DLD1 (cell line): Measurements from ENCODE around the gene HARS1.
"Not testable (repeated sequence)": the region's sequence is repeated elsewhere in the genome, so short reads cannot be mapped to it uniquely, and the experiment has no call there.

Source experiments
- in situ Hi-C: cut with HindIII; loops from 2 replicates; pipeline ENCODE4 v1.10.0; 2017; ENCODE audit warnings: low sequenced_read_pairs

HARS1 gene, protein sequence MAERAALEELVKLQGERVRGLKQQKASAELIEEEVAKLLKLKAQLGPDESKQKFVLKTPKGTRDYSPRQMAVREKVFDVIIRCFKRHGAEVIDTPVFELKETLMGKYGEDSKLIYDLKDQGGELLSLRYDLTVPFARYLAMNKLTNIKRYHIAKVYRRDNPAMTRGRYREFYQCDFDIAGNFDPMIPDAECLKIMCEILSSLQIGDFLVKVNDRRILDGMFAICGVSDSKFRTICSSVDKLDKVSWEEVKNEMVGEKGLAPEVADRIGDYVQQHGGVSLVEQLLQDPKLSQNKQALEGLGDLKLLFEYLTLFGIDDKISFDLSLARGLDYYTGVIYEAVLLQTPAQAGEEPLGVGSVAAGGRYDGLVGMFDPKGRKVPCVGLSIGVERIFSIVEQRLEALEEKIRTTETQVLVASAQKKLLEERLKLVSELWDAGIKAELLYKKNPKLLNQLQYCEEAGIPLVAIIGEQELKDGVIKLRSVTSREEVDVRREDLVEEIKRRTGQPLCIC

DNA sequence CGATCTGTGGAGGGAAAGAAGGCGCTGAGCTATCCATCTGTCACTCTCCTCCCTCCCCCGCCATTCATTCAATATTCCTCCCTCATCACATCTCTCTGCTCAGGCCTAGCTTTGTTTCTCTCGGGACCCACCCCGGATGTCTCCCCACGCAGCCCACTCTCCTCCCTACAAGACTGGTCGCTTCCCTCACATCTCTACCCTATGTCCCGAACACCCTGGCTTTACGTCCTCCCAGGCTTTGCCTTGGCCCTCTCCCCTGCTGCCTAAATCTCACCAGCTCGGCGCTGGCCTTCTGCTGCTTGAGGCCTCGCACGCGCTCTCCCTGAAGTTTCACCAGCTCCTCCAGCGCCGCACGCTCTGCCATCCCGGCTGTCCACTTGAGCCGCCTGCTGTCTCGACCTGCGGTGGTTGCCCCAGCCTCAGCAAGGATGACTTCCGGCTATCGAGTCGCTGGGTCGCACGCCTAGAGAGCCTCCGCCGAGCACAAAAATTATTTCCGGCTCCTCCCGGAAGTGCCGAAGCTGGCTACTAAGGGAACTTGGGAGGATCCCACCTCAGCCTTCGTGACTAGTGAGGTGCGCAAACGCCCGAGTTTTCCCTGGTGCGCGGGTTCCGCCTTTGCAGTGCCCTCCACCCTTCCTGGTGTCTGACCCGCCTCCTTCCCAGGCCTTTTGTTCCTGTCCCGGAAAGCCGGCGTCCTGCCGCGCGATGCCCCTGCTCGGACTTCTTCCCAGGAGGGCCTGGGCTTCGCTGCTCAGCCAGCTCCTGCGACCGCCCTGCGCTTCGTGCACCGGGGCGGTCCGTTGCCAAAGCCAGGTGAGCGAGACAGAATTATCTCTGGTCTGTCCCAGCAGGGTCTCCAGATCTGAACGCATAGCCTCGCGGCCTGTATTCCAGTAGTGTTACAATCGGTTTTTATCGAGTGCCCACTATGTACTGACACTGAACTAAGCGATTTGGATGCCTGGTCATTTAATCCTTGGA lies at the start of gene HARS1, which contains the start of gene HARS2:
HARS1 (minus strand) TSS at position 430 of the 984 bp plus-strand sequence; CDS start at position 364, 66 bp downstream.
HARS2 (plus strand) TSS at position 515 of the 984 bp plus-strand sequence; CDS start at position 709, 194 bp downstream.
- in situ Hi-C loops: no loop called here

DNA sequence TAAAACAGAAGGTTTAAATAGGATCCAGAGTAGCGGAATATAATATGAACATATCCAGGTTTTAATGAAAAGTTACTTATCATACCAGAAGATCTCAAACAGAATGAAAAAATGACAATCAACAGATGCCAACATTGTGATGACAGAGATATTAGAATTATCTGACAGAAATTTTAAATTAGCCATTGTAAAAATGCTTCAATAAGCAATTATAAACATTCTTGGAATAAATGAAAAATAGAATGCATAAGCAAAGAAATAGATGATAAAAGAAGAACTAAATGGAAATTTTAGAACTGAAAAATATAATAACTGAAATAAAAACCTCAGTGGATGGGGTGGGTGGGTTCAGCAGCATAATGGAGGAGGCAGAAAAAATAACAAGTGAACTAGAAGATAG lies 46.3 kb upstream of the HARS1 start:
- in situ Hi-C loops: no loop called here

GRCh38 chr5:140734354-140734753 lies 43.2 kb upstream of the HARS1 start:
- in situ Hi-C loops: no loop called here

- in situ Hi-C loops: no loop called here
Measured at GRCh38 chr5:140733098-140733497, 41.9 kb upstream of the HARS1 start.

- in situ Hi-C loops: no loop called here
Measured at GRCh38 chr5:140725799-140726471, 34.8 kb upstream of the HARS1 start.

DNA sequence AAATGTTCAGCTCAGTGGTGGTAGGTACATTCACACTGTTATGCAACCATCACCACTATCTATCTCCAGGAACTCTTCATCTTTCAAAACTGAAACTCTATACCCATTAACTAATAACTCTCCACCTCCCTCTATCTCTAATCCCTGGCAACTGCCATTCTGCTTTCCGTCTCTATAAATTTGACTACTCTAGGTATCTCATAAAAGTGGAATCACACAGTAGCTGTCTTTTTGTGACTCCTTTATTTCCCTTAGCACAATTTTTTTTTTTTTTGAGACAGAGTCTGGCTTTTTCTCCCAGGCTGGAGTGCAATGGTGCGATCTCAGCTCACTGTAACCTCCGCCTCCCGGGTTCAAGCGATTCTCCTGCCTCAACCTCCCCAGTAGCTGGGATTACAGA lies 30.2 kb upstream of the HARS1 start:
- in situ Hi-C loops: not testable (repeated sequence)

- in situ Hi-C loops: not testable (repeated sequence)
Measured at GRCh38 chr5:140720738-140721137, 29.6 kb upstream of the HARS1 start.

DNA sequence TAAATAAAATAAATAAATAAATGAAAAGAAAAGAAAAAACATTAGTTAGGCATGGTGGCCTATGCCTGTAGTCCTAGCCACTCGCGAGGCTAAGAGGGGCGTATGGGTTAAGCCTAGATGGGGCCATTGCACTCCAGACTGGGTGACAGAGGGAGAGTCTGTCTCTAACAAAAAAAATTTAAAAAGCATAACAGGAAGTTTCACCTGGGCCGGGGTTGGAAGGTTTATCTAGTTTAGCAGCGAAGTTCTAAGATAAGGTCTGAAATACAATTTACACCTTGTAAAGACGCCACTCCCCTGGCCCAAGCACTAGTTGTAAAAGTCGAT lies 27.1 kb upstream of the HARS1 start:
- in situ Hi-C loops: no loop called here

GRCh38 chr5:140716238-140716637 lies 25.1 kb upstream of the HARS1 start:
- in situ Hi-C loops: not testable (repeated sequence)

- in situ Hi-C loops: no loop called here
Measured at GRCh38 chr5:140713562-140714094, 22.5 kb upstream of the HARS1 start.

GRCh38 chr5:140711794-140712193 lies 20.6 kb upstream of the HARS1 start:
- in situ Hi-C loops: no loop called here

- in situ Hi-C loops: no loop called here
Measured at GRCh38 chr5:140710899-140711552, 19.9 kb upstream of the HARS1 start.

DNA sequence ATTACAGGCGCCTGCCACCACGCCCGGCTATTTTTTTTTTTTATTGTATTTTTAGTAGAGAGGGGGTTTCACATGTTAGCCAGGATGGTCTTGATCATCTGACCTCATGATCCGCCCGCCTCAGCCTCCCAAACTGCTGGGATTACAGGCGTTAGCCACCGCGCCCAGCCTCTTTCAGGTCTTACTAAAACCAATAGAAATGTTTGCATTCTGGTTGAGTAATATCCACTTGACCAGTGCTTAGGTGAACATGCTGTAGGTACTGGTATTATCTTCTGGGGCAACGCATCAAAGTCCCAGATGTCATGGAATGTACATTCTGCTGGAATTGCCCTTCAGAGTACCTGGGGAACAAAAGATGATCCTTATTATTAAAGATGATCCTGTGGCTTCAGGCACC lies 17.6 kb upstream of the HARS1 start:
- in situ Hi-C loops: not testable (repeated sequence)

DNA sequence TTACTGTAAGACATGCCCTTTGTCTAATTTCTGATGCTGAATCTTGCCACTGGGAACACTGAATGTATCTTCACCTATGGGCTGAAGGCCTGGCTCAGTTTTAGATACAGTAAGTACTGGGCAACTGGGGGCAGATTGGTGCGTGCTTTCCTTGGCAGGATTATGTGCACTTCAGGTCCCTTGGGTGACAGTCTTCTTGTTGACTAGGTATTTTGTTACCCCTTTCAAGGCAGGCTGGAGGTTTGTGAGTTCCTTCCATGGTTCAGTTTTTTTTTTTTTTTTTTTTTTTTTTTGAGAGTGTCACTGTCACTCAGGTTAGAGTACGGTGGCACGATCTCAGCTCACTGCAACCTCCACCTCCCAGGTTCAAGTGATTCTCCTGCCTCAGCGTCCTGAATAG lies 16.6 kb upstream of the HARS1 start:
- in situ Hi-C loops: no loop called here

DNA sequence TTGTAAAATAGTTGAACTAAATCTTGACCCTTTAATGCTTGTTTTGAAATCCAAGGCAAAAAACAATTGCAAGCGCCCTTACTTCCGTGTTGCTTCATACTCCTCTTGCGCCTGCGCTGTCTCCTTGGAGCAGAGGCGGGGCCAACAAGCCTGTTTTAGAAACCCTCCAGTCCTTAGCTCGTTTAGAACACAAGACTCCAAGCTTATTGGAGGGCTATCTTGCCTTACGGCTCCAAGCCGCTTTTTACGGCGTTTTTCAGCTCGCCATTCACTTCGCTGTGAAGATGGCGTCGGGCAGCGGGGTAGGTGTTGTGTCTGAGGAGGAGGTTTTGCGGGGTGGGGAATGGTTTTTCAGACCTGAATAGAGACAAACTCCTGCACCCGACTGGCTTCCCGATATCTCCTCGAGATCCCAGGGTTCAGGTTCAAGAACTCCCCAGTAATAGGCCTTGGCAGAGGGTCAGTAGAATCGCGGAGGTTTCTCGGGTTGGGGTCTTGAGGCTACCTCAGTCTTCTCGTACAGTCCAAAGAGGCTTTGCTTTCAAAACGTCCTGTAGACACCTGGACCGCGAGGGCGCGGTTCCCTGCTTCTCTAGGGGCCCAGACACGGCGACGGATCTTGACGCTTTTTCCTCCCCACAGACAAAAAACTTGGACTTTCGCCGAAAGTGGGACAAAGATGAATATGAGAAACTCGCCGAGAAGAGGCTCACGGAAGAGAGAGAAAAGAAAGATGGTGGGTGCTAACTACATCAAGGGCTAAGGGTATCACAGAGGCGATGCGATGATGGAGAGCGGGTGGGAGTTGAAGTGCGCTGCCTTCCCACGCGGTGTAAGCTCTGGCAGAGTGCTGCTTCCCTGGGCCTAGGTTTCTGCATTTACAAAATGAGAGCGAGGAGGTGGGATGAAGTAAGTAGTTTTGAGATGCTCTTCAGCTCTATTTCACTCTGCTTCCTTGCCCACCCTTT lies 9.3 kb upstream of the HARS1 start, which contains the start of gene ZMAT2:
ZMAT2 (plus strand) TSS at position 271 of the 968 bp plus-strand sequence; CDS start at position 285, 14 bp downstream.
- in situ Hi-C loops: no loop called here

DNA sequence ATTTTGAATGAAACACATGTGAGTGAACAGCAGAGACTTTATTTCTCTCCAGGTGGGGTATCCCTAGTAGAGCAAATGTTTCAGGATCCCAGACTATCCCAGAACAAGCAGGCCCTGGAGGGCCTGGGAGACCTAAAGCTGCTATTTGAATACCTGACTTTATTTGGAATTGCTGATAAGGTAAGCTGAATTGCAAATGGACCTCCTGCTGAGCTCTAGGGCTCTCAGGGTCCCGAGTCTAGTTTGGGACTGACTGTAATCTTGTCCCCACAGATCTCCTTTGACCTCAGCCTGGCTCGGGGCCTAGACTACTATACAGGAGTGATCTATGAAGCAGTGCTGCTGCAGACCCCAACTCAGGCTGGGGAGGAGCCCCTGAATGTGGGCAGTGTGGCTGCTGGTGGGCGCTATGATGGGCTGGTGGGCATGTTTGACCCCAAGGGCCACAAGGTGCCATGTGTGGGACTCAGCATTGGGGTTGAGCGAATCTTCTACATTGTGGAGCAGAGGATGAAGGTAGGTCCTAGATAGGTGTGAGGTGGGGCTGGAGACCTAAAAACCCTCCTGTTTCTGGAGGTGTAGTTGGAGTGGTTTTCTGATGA lies 5.8 kb upstream of the HARS1 start:
- in situ Hi-C loops: no loop called here

- in situ Hi-C loops: no loop called here
Measured at GRCh38 chr5:140694276-140694675, 3.1 kb upstream of the HARS1 start.

DNA sequence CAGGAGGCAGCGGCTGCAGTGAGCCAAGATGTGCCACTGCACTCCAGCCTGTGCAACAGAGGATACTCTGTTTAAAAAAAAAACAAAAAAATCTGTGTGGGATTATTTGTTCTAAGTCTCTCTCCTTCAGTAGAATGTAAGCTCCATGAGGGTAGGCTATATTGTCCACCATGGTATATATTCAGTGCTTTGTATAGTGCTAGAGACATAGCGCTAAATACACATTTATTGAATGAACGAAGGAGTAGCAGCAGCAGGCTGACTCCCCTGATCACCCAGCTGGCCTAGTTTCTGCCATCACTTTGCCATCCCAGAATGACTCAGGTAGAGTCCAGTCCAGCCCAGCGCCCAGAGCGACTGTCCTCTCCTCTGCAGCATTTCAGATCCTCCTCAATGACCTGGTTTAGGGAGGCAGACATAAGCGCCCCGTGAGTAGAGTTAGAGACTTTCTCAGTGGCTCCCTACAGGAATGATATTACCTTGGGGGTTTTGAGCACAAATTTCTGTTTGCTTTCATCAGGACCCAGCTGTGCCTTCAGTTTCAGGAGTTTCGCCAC lies 716 bp downstream of the HARS1 start:
- in situ Hi-C loops: no loop called here
